ENCODE data around the gene NRGN.

Gene NRGN

DNA sequence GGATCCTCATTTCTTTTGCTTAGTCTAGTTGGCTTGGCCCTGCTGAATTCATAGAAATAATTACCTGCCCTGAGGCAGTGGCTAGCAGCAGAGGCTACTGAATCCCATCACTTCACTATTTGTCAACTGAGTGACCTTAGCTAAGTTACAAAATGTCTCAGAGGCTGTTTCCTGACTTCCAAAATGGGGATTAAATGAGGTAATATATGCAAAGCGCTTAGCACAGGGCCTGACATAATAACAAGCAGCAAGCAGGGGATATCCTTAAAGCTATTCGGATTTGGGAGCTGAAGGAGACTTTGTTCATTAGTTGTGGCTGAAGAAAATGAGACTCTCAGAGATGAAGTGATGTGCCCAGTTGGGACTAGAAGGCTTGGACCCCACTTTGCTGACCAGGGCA is 2.8 kb downstream of the NRGN start:
- no peak for DNase-seq

DNA sequence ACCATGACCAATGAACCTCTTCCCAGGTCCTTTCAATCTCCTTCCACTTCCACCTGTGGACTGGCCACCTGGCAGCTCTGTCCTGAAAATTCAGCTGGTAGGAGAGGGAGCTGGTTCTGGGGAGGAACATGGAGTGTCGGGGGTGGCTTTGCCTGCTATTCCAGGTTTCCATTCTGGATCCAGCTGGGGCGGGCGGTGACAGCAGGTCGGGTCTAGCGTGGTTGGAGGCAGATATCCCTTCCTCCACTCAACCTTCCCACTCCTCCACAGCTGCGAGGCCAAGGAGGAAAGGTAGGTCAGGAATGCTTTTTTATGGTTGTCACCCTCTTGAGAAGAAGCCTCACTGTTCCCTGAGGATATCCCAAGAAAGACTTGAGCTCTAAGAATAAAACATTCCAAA is 3.3 kb downstream of the NRGN start:
- DNase-seq = no peak

DNA sequence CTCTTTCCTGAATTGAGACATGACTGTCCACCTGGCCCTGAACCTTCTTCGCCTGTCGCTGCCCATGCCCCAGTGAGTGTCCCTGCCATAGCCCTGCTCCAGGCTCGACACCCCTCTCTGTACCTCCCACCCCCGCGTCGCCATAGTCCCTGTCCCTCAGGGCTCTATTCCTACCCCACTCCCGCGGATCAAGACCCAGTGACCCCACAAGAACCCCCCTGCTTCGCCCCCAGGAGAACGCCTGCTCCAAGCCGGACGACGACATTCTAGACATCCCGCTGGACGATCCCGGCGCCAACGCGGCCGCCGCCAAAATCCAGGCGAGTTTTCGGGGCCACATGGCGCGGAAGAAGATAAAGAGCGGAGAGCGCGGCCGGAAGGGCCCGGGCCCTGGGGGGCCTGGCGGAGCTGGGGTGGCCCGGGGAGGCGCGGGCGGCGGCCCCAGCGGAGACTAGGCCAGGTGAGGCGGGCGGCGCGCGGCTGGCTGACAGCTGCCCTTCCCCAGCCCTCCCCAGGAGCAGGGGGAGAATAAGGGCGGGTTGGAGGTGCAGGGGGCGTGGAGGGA is 5.6 kb downstream of the NRGN start:
- no peak for DNase-seq

DNA sequence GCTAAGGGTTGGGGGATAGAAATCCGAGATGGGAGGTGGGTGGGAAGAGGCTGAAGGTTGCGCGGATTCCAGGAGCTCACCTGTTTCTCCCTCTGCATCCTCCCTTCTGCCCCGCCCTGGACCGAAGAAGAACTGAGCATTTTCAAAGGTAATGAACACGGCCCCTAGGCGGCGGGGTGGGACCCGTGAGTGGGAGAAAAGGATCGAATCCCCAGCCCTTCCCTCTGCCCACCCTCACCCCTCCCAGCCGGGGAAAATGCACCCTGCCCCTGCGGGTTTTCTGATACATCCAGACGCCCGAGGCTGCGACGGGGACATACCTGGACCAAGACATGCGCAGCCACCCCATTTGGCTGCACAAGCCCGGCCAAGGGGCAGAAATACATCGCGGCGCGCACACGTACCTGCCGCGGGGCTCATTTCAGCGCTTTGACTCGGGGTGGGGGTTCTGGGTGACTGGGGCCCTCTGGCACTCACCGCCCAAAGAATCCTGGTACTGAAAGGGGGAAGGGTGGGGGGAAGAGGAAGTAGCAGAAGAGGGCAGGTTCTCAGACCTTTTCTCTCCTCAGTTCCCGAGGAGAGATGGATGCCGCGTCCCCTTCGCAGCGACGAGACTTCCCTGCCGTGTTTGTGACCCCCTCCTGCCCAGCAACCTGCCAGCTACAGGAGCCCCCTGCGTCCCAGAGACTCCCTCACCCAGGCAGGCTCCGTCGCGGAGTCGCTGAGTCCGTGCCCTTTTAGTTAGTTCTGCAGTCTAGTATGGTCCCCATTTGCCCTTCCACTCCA is 6.3 kb downstream of the NRGN start:
- peak; percentile 46 for DNase-seq

DNA sequence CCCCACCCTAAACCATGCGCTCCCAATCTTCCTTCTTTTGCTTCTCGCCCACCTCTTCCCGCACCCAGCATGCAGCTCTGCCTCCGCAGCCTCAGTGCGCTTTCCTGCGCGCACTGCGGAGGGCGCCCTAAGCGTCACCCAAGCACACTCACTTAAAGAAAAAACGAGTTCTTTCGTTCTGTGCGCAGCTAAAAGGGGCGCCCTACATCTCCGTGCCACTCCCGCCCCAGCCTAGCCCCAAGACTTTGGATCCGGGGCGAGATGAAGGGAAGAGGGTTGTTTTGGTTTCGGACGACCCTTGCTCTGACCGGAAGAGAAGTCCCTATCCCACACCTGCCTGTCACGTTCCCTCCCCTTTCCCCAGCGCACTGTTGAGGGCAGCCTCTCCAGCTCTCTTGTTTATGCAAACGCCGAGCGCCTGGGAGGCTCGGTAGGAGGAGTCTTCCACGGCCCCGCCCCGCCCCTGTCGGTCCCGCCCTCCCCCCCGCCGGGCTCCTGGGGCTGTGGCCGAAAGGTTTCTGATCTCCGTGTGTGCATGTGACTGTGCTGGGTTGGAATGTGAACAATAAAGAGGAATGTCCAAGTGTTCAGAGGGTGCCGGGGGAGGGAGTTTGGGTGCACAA is 7.0 kb downstream of the NRGN start:
- DNase-seq = peak; percentile 87

DNA sequence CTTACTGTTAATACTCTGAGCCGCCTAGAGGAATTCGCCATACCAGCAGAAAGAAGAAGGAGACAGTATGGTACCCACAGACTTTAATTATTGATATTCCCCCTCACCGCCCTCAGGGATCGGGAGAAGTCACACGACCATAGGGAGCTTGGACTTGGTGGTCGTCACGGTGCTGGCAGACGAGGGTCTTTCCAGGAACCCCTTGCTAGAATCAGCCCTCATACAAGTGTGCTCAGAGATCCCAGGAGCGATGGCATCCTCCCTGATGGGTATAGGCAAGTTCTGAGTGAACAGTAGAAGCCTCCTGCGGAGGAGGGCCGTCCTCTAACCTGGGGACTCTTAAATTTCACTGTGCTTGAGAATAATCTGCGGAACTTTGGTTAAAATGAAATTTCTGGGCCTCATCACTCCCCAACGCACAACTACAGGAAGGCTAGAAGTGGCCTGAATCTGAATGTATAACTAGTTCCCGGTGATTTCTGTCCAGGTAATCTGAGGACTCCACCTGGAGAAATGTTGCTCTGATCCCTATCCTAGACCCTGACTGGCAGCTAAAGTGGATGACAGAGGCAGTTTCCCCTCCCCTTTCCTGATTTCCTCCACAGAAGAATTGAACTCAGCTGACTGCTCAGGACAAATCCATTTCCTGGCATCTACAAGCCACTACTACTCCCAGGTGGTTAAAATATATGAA is 7.8 kb downstream of the NRGN start:
- DNase-seq = no peak

DNA sequence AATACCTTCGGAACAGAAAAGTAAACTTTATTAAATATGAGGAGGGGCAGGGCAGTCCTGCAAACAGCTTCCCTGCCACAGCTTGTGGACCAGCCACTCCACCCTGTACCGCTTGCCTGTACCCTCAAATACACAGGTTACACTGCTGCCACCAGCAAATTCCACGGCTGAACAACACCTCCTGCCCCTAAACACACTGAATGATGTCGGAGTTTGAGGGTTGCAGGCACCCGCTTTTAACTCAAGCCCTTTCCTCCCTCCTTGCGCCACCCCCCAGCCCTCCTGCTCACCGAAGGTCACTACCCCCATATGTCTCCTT is 8.3 kb downstream of the NRGN start:
- DNase-seq = no peak

DNA sequence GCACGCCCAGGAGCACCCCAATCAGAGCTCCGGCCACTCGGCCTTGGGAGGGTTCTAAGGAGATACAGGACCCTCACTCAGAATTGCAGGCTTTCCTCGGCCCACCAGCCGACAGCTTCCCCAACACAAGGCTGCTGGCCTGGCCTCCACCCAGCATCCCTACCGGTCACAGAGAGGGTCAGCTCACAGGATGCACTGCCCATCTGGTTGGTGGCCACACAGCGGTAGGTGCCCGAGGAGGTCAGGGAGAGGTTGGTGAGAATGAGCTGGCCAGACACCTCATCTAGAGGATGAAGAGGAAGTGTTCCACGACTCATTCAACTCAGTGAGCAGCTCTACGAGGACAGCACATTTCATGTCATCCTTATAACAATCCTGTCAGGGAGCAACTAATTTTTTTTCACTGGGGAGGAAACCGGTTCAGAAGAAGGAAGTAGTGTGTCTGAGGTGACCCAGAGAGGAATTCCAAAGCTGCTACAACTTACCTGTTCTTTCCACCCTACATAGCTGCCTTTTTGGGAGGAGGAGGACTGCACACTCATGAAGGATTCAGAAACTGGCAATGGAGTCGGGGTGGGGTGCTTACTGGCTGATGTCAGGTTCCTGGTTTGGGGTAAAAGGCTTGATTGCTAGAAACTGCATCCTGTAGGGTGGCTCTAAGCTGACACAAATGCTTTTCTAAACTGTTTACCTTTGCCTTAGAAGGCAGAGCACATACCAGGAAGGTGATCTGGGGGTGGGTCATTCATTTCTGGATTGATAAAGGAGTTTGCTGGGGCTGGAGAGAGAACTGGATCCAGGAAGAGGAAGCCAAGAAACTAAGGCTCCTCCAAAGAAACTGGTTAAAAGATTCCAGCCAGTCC is 9.0 kb downstream of the NRGN start:
- no peak for DNase-seq

DNA sequence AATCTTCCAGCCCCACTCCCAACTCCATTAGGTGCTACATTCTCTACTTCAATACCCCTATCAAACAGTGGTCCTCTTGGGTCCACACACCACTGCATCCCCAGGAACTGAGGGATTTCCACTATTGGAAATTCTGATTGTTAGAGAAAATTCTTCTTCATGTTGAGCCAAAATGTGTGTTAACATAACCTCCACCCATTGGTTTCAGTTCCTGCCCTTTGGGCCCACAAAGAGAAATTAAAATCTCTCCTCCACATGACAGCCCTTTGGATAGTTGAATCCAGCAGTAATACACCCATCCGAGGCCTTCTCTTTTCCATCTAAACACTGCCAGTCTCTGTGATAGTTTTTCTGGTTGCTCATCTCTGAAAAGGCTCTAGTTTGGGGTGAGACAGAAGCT is 10.2 kb downstream of the NRGN start:
- DNase-seq = no peak

DNA sequence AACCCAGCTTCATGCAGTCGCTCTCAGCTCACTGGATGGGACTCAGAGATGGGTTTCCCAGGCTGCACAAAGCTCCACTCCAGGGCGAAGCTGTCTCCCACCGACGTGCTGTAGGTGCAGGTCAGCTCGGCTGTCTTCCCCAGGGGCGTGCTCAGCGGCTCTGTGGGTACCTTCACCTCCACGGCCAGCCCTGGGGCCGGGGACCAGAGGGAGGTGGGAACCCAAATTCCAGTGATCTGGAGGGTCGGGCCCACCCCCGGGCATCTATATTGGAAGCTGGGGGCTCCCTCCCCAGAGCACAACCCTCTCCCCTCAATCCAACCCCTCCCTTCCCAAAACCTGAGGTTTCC is 11.6 kb downstream of the NRGN start:
- no peak for DNase-seq

DNA sequence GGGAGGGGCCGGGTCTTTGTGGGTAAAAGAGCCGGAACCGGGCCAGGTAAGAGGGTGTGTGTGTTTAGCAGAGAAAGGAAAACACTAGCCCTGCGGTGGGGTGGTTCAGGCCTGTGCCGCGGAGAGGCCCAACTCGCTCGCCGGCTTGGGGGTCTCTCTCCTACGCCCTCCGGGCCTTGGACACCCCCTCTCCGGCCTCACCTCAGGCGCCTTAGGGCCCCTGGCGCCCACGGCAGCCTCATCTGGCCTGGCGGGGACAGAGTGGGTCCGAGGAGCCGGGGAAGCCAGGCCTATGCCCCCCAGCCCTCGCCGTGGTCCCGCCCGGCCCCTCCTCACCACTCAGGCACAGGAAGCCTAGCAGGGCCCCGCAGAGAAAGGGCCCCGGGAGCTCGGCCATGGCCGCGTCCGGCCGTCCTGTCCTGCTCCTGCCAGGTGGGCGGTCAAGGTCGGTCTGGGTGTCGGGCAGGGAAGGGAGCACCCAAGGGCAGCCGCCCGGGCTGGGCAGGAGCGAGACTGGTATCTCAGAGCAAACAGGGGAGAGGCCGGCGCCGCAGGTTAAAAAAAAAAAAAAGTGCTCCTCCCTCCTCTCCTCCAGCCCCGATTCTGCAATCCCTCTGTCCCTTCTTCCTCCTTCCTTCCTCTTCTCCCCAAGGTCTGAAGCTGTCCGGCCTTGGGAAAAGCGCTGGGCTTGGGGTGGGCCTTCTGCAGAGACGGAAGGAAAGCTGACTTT is 12.2 kb downstream of the NRGN start, which contains the start of gene VSIG2:
VSIG2 (minus strand) TSS at position 515 of the 730 bp plus-strand sequence; CDS start at position 397, 118 bp downstream.
- DNase-seq = no peak

DNA sequence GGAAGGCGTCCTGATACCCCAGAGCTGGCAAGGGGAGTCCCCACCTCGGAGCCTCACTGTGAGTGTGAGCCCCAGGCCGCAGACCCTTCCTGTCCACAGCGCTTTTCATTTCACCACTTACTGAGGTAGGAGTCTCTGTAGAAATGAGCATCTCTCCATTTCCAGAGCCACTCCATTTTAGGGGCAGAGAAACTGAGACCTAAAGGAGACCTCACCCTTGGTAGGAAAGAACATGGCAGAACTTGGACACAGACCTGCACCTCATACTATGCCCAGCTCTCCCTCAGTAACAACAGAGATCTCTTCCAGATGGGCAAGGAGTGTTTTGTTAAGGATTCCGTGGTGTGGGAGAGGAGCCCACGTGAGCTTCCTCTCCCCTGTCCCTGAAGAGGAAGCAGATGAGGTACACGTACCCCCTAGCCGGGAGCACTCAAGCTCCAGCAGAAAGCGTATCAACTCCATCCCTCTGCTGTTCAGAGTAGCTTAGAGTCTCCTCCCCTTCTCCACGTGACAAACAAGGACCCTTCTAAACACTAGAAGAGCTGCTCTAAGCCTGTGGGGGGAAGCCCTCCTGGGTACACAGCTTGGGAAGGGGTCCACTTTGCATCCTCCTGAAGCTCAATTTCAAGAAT is 12.8 kb downstream of the NRGN start:
- DNase-seq = peak; percentile 27

DNA sequence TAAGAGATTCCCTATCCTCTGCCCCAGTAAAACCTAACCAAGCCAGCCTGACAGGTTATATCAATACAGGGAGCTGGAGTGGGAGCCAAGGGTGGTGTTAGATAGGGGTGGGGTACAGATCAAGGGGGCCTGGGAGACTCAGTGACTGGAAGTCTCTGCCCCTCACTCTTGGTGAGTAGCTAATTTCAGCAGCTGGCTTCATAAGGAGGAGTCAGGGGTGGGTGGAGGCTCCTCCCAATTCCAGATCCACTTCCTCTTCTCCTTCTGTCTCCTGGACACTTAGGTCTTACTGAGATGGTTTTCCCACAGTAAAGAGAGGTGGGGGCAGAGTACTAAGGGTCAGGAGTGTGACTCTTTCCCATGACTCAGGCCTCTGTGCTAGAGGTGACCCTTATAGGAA is 13.5 kb downstream of the NRGN start:
- peak; percentile 37 for DNase-seq

DNA sequence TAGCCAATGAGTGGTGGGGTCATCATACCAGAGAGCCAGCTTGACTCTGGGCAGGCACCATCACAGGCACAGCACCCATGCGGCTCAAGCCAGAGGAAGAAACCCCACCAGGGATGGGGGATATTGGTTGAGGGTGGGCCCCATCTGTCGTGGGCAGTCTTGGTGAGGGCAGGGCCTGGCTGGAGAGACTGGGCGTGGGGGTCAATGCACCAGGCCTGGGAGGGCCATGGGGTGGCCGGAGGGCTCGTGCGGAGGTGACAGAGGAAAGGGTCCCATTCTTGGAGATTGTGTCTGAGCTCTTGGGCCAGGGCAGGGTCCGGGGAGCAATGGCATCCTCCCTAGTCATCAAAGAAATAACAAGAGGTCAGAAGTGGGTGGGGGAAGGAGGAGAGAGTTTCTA is 13.9 kb downstream of the NRGN start:
- no peak for DNase-seq

DNA sequence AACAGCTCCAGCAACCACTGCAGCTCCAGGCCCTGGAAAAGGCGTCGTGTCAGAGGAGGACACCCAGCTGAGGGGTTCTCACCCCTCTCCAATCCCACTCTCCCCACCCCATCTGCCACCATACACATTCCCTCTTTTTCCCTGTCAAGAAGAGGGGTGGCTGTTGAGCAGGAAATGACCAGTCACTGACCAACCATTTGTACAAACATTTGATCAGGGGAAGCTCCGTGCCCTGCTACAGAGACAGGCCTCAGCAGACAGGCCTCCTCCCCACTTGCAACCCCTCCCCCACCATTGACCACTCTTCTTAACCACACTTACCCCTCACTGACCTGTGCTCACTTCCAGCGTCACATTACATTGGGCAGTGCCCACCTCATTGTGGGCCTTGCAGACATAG is 14.6 kb downstream of the NRGN start:
- no peak for DNase-seq

DNA sequence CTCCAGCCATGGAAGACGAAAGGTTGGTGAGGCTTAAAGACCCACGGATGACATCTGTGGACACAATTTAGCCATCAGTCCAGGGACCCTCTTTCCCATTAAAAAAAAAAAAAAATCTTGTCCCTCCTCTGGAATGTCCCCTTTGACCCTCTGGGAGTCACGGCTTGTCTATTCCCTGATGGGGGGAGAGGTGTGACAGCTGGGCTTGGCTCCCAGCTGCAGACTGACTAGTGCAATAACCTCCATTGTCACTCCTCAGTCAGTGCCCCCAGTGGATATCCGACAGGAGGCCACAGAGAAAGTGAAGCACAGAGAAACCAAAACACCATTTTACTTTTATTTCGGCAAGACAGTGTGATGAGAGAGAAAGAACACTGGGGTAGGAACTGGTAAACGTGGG is 15.0 kb downstream of the NRGN start:
- DNase-seq = no peak

DNA sequence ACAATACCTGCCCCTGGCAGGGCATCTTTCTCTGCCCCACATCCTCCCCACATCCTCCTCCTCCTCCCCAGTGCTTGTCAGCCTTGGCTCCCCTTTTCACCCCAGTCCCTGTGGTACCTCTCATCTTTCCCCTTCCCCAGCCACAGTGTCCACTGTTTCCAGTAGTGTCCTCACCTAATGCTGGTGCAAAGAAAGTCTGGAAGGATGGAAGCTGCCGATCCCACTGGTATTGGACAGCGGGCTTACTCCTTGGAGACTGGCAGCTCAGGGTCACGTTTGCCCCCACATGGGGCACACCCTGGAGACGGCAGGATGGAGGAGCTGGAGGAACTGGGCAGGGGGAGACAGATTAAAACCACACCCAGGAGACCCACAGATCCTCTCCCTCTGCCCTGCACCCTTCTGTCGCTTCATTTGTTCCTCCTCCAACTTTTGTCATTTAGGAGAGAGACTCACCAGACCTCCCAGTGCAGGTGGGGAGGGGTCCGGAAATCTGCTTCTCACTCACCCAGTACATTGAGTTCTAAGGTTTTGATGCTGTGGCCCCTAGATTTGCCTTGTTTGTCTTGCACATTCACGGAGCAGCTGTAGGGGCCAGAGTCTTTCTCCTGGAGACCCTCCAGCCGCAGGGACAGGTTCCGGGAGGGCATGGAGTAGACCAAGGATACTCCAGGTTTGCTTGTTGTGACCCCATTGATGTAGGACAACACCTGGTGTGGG is 16.5 kb downstream of the NRGN start:
- no peak for DNase-seq

DNA sequence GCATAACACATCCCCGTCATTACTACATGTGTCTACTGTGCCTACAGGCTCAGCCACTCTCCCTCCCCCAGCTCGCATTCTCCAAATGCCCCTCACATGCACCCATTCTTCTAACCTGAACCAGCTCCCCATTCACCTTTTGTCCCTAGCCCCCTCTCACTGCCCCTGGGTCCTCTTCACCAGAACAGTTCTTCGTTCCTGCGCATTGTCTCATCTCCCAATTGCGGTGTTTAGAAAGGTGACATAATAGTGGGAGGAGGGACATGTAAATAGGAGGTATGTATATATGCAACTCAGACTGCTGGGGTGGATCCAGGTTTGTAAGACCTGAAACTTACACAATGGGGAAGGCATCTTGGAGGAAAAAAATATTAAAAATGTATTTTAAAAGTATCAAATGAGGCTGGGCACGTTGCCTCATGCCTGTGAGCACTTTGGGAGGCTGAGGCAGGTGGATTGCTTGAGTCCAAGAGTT is 17.0 kb downstream of the NRGN start:
- no peak for DNase-seq

DNA sequence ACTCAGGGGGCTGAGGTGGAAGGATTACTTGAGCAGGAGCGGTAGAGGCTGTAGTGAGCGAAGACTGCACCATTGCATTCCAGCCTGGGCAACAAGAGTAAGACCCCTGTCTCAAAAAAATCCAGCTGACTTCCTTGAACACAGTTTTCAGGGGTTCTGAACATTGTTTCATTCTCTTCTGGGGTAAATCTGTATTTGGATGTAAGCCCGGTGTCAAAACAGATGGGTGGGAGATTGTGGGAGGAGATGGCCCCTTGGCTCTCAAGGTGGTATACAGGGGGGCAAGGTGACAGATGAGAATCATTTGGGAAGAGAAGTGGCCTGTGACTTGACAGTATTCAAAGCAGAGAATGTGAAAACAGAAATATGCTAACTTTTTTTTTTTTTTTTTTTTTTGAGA is 17.6 kb downstream of the NRGN start:
- DNase-seq = no peak

DNA sequence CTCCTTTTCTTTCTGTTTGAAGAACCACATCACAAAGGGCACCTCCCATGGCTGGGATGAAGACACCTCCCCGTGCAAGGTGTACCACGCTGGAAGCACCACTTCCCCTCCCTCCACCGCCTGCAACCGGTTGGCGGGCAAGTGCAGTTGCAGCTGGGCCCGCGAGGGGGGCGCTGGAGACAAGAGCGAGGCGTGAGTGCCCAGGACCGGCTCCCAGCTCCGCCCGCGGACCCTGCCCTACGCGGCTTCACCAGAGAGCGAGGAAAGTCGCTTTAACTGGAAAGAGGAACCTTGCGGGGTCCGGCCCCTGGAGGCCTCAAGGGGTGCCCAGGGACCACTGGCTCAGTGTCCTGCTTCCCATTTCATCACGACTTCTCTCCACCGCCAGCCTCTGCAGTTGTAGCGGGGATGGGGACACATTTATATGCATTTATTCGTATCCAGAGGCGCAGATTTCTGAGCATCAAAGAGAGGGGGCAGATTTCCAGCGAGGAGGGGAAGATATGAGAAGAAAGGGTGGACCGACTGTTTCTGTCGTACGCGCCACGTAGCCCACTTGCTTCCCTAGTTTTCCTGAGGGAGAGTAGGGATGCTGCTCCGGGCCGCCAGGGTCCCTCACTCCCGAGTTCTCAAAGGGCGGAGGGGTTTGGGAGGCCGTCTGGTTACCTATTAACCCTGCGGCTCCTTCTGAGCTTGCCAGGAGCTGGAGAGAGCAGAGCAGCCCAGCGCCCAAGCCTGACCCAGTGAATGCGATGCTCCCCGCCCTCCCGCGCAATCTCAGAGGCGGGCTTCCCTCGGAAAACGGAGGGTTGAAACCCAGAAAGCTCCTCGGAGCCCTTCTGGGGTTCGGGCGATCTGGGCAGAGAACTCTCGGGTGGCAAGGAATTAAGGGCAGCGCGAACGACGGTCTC is 18.9 kb downstream of the NRGN start:
- DNase-seq = peak; percentile 95
